ENCODE measurements around the gene ZNG1F.
"Not testable (repeated sequence)": the region's sequence is repeated elsewhere in the genome, so short reads cannot be mapped to it uniquely, and the experiment has no call there.

The ZNG1F gene

GRCh38 chr9:41086215-41086614, 102.9 kb downstream of the ZNG1F start:
- not testable (repeated sequence) for DNase-seq

- not testable (repeated sequence) for DNase-seq
These were observed 106.8 kb downstream of the ZNG1F start for GRCh38 chr9:41082358-41082757.

Data from C1 segment of cervical spinal cord (tissue), 14 donors.